Liver (tissue), 3 donors: ENCODE data around the gene NFE2L2.

Source experiments
- CTCF ChIP-seq: fragments of 150-350 bp; IDR thresholded peaks from 2 replicates; pipeline ENCODE4 v1.5.1; 2017; ENCODE audit warnings: improper control_type of control experiment, low read depth, low read length; ENCODE audit not compliant: missing input control
- SP1 ChIP-seq: IDR thresholded peaks from 2 replicates; pipeline ENCODE4 v1.6.1; 2018; ENCODE audit warnings: antibody characterized with exemption, mild to moderate bottlenecking
- YY1 ChIP-seq: IDR thresholded peaks from 2 replicates; pipeline ENCODE4 v1.6.1; 2016; ENCODE audit warnings: antibody characterized with exemption, mild to moderate bottlenecking
- donor health status: healthy.
- donor health status: healthy.

- TF ChIP-seq CTCF (no peak), SP1 (no peak), YY1 (no peak)
Measured at GRCh38 chr2:177272765-177273164, 8.2 kb upstream of the NFE2L2 start.
